CD1c-positive myeloid dendritic cell (primary cell): ENCODE measurements around the gene CYB5R4.
"Not testable (repeated sequence)": the region's sequence is repeated elsewhere in the genome, so short reads cannot be mapped to it uniquely, and the experiment has no call there.

Experiments
- DNase-seq: peaks from one replicate; pipeline ENCODE4 v3.0.0-alpha.2; 2016; ENCODE audit errors: extremely low spot score

CYB5R4 gene

GRCh38 chr6:83862776-83863471 lies 3.4 kb downstream of the CYB5R4 start:
- DNase-seq: no peak

DNA sequence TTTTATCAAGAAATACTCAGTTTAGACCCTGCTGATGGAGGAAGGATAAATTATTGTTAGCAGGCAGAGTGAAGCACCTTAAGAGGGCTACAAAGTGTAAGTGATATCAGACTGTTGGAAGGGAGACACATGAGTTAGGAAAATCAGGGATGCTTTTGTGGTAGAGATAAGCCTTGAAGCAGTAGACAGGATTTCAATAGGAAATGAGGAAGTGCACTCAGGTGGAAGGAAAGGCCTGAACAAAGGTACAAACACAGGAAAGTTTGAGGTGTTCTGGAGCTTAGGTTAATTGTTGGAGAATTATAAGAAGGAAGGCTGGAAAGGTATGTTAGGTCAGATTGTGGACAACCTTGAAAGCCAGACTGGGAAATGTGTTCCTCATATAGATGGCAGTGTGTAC lies 7.6 kb downstream of the CYB5R4 start:
- DNase-seq: no peak

DNA sequence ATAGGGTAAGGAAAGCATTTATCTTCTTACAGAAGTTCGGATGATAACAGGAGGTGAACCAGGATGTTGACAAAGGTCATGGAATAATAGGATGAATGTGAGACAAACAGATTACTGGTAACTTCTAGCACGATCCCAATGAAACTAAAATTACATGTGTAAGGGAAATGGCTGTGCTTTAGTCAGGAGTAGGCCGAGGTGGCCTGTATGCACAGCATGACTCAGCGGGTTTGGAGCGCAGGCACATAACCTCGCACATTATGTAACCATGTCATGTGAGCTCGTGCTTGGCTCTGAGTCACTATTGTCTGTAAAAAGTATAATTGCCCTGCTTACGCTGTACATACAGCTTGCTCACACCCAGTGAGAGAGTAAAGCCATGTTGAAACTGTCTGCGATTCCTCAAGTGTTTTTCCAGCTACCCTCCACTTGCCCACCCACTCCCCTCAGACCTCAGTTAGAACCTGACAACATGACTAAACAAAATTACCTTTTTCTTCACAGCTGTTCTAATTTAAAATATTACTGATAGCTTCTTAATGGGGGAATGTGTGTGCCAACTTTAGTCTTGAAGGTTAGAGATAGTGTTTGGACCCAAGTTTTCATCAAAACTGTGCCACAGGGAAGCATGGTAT lies 8.2 kb downstream of the CYB5R4 start:
- DNase-seq: peak; percentile 91

- DNase-seq: no peak
Measured at GRCh38 chr6:83868639-83869038, 9.2 kb downstream of the CYB5R4 start.

- DNase-seq: no peak
Measured at GRCh38 chr6:83870649-83871048, 11.2 kb downstream of the CYB5R4 start.

DNA sequence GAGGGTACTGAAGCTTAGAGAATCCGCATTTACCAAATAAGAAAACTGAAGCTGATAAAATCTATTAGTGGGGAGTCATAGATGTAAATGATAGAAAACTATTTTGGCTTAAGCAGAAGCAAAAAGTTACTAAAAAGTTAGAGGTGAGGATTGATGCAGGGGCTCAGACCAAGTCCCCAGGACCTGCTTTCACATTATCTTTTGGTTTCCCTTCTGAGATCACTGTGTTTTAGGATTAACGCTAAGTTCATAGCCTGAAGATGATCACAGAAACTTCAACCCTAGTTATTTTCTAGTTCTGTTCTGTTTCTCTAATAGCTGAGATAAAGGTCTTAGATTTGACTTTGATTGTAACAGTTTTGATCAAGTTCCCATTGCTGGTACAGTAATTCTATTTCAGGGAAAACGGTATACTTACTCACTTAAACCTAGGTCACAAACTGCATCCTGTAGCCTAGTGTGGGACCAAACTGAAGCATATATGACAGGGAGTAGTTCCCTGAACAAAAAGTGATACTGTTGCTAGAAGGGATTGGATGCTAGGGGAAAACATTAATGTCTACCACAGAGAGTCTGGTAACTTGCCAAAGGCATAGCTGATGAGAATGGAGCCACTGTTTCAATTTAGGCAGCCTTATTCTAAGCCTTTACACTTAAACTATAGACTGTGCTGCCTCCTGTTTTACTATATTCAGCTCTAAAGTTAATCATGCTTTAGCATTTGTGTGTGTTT lies 13.1 kb downstream of the CYB5R4 start:
- DNase-seq: no peak

GRCh38 chr6:83873869-83874268 lies 14.4 kb downstream of the CYB5R4 start:
- DNase-seq: no peak

- peak; percentile 23 for DNase-seq
Measured at GRCh38 chr6:83875843-83876242, 16.4 kb downstream of the CYB5R4 start.

- DNase-seq: no peak
Measured at GRCh38 chr6:83878902-83879644, 19.6 kb downstream of the CYB5R4 start.

- no peak for DNase-seq
Measured at GRCh38 chr6:83879746-83880145, 20.3 kb downstream of the CYB5R4 start.

DNA sequence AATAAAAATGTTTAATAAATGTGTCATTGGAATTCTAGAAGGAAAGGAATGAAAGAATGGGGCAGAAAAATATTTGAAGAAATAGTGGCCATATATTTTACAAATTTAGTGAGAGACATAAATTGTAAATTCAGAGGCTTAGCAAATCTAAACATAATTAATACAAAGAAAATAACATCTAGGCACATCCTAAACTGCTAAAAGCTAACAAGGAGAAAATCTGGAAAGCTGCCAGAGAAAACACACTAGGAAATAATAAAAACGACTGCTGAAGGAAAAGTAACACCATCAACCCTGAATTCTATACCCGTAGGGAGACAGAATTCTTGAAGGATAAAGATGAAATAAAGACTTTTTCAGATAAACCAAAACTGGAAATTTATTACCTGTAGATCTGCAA lies 23.8 kb downstream of the CYB5R4 start:
- DNase-seq: no peak

DNA sequence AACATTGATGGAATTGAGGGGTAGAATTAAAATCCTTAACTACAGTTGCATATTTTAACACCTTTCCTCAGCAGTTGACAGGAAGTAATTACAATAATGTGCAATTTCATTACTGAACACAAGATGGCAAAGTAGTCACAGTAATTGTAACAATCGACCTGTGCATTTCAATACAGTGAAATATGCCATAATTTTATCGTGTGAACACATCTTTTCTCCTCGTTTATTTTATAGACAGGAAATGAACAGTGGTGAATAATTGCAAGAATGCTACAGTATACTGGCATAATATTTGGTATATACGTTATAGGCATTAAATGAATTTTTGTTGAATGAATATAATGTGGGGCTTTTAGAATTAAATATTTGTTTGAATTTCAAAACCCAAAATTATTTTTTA lies 25.0 kb downstream of the CYB5R4 start:
- DNase-seq: peak; percentile 65

GRCh38 chr6:83885984-83886383 lies 26.5 kb downstream of the CYB5R4 start:
- DNase-seq: no peak

- DNase-seq: peak; percentile 15
Measured at GRCh38 chr6:83889621-83890020, 30.1 kb downstream of the CYB5R4 start.

GRCh38 chr6:83890520-83890919 lies 31.0 kb downstream of the CYB5R4 start:
- no peak for DNase-seq

GRCh38 chr6:83891586-83891985 lies 32.1 kb downstream of the CYB5R4 start:
- no peak for DNase-seq

DNA sequence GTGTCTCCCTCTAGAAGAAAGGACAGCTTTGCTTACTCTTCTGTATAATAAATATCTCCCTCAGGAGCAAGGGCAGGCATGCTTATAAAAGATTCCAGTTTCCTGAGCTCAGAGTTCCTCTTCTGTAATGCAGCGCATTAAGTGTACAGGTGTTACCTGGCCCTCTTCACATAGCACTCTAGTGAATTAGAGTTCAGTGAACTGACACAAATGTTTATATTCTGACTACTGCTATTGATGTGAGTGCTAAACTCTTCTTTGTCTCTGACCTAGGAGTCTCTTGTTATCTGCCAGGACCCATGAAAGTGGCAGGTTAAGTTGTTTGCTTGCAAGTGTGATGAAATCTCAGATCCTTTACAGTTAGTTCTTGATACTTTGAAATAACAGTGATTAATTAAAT lies 33.5 kb downstream of the CYB5R4 start:
- DNase-seq: no peak

GRCh38 chr6:83897094-83897493 lies 37.6 kb downstream of the CYB5R4 start:
- DNase-seq: not testable (repeated sequence)

GRCh38 chr6:83901624-83902023 lies 42.1 kb downstream of the CYB5R4 start:
- DNase-seq: no peak

DNA sequence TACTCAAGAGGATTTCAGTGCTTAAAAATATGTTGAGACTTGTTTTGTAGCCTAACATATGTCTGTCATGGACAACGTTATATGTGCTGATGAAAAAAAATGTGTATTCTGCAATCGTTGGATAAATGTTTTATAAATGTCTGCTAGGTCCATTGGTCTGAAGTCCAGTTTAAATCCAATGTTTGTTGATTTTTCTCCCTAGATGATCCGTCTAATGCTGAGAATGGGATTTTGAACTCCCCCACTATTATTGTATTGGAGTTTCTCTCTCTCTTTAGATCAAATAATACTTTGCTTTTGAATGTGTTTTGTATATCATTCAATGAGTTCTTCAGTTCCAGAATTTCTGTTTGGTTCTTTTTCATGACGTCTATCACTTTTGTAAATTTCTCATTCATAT lies 44.9 kb downstream of the CYB5R4 start:
- no peak for DNase-seq

DNA sequence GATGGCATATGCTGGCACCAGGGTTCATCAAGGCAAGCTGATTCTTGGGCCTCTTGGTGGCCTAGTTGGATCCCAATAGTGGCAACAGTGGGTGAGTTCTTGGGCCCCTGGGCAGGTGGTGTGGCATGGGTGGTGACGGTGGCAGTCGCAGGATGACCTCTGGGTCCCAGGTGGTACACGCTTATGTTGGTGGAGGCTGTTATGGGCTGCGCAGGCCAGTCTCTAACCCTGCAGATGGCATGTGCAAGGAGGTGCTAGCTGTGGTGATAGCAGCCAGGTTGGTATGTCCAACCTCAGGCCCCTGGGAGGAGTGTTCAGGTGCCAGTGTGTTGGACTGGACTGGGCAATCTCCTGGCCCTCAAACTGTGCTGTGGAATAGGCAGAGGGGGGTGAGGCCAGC lies 46.2 kb downstream of the CYB5R4 start:
- DNase-seq: no peak
